GM19372 (cell line): ENCODE measurements around the gene SBK1.
"Not testable (repeated sequence)": the region's sequence is repeated elsewhere in the genome, so short reads cannot be mapped to it uniquely, and the experiment has no call there.

Source experiments
- ATAC-seq: cut with Tn5 transposase; IDR thresholded peaks from one replicate; pipeline ENCODE4 v1.9.1; 2021; ENCODE audit warnings: mild to moderate bottlenecking, low read depth, moderate library complexity; ENCODE audit not compliant: unreplicated experiment

The SBK1 gene

GRCh38 chr16:28291651-28292626 is at the start of gene SBK1:
Gene SBK1, plus strand, starts transcription at chr16:28292525. Its CDS starts 24,867 bp downstream, at chr16:28317392.
- ATAC-seq, result peak; percentile 92

GRCh38 chr16:28249483-28249882 is 42.8 kb upstream of the SBK1 start:
- ATAC-seq, result not testable (repeated sequence)

- no peak for ATAC-seq
Measured at GRCh38 chr16:28250999-28251398, 41.3 kb upstream of the SBK1 start.

GRCh38 chr16:28254158-28254557 is 38.2 kb upstream of the SBK1 start:
- no peak for ATAC-seq

- no peak for ATAC-seq
Measured at GRCh38 chr16:28255838-28256237, 36.5 kb upstream of the SBK1 start.

GRCh38 chr16:28257256-28257655 is 35.1 kb upstream of the SBK1 start:
- no peak for ATAC-seq

GRCh38 chr16:28258567-28258966 is 33.8 kb upstream of the SBK1 start:
- no peak for ATAC-seq

- ATAC-seq, result no peak
Measured at GRCh38 chr16:28259091-28259780, 33.1 kb upstream of the SBK1 start.

- ATAC-seq, result no peak
Measured at GRCh38 chr16:28259781-28260150, 32.6 kb upstream of the SBK1 start.

GRCh38 chr16:28260193-28260592 is 32.1 kb upstream of the SBK1 start:
- ATAC-seq, result no peak

- no peak for ATAC-seq
Measured at GRCh38 chr16:28261942-28262341, 30.4 kb upstream of the SBK1 start.

- ATAC-seq, result no peak
Measured at GRCh38 chr16:28263305-28263704, 29.0 kb upstream of the SBK1 start.

GRCh38 chr16:28264656-28265055 is 27.7 kb upstream of the SBK1 start:
- ATAC-seq, result no peak

GRCh38 chr16:28265822-28266221 is 26.5 kb upstream of the SBK1 start:
- no peak for ATAC-seq

GRCh38 chr16:28267356-28267755 is 25.0 kb upstream of the SBK1 start:
- no peak for ATAC-seq

GRCh38 chr16:28273511-28273910 is 18.8 kb upstream of the SBK1 start:
- ATAC-seq, result no peak

- ATAC-seq, result no peak
Measured at GRCh38 chr16:28274676-28275075, 17.6 kb upstream of the SBK1 start.

GRCh38 chr16:28276301-28276700 is 16.0 kb upstream of the SBK1 start:
- ATAC-seq, result no peak

GRCh38 chr16:28277537-28278388 is 14.6 kb upstream of the SBK1 start:
- ATAC-seq, result peak; percentile 59

GRCh38 chr16:28279006-28279405 is 13.3 kb upstream of the SBK1 start:
- ATAC-seq, result no peak
